Memory B cell (primary cell): Measurements from ENCODE around the gene CEP104.
"Not testable (repeated sequence)": the region's sequence is repeated elsewhere in the genome, so short reads cannot be mapped to it uniquely, and the experiment has no call there.

ENCODE experiments used
- ATAC-seq: fragments of 150-1000 bp; cut with Tn5 transposase; 2 replicates; pipeline ENCODE4 v1.10.0; 2021; ENCODE audit warnings: low read depth, mild to moderate bottlenecking, moderate library complexity
- DNase-seq, 2 donors: peaks; one replicate each; pipeline ENCODE4 v3.0.0; 2022; ENCODE audit warnings: low spot score in 2 of 2
- H3K27ac Mint-ChIP-seq: one replicate; pipeline ENCODE4 v1.8.0; 2022; ENCODE audit warnings: mild to moderate bottlenecking, moderate library complexity, mixed read lengths
- H3K27me3 Mint-ChIP-seq: one replicate; pipeline ENCODE4 v1.8.0; 2022; ENCODE audit warnings: mixed read lengths
- H3K36me3 Mint-ChIP-seq: one replicate; pipeline ENCODE4 v1.8.0; 2022; ENCODE audit warnings: mild to moderate bottlenecking, mixed read lengths
- H3K4me1 Mint-ChIP-seq: one replicate; pipeline ENCODE4 v1.8.0; 2022; ENCODE audit warnings: mixed read lengths
- H3K4me3 Mint-ChIP-seq: one replicate; pipeline ENCODE4 v1.8.0; 2022; ENCODE audit warnings: mild to moderate bottlenecking, moderate library complexity, mixed read lengths
- H3K9me3 Mint-ChIP-seq: one replicate; pipeline ENCODE4 v1.8.0; 2022; ENCODE audit warnings: mixed read lengths

The CEP104 gene

GRCh38 chr1:3819771-3820200 is 37.2 kb downstream of the CEP104 start:
- Mint-ChIP-seq H3K36me3 (peaks cover 41% of the 10 kb centered on the region), H3K4me3 (no peak overlapping the region), H3K27ac (no peak overlapping the region), H3K27me3 (no peaks in the 10 kb centered on the region), H3K9me3 (no peaks in the 10 kb centered on the region), H3K4me1 (no peaks in the 10 kb centered on the region)
- ATAC-seq (no peak), DNase-seq (no peak)

DNA sequence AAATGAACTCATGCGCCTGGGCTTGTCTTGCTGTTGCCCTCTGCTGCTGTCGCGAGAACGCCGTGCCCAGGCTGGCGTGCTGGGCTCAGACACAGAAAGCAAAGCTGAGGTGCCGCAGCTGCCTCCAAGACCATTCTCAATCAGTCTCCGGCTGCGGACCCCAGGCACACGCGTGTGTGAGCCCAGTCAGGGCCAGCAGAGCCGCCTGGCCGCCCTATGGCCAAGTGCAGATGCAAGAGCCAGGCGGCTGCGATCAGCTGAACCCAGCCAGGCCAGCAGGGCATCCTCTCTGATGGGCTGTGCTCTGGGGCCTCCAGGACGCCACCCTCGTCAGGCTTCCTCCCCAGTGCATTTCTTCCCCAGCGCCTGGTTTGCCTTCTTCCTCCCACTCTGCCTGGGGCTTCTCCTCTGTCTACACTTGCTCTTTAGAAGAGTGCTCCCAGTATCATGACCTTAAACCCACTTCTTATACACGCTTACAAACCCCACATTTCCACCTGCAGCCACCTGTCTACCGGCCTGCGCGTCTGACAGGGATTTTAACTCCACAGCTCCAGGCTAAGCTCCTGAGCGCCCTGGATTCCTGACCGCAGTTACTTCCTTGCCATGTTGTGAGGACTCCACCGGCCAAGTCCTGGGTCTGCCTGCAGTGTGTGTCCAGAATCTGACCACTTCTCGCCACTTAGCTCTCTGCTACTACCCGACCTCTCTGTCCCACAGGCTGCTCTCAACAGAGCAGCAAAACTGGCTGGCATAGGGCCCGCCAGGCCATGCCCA is 39.0 kb downstream of the CEP104 start:
- H3K27ac Mint-ChIP-seq: peak overlapping the region; percentile 49
- no peaks in the 10 kb centered on the region for H3K27me3 Mint-ChIP-seq
- H3K36me3 Mint-ChIP-seq: peaks cover 36% of the 10 kb centered on the region

GRCh38 chr1:3817138-3817740 is 39.8 kb downstream of the CEP104 start:
- Mint-ChIP-seq H3K9me3 (no peaks in the 10 kb centered on the region), H3K27me3 (no peaks in the 10 kb centered on the region), H3K27ac (no peak overlapping the region), H3K36me3 (peaks cover 32% of the 10 kb centered on the region), H3K4me3 (no peak overlapping the region), H3K4me1 (no peaks in the 10 kb centered on the region)
- no peak for ATAC-seq
- no peak for DNase-seq

More for the DNA sequence above, 39.0 kb downstream of the CEP104 start:
- H3K4me1 Mint-ChIP-seq: no peaks in the 10 kb centered on the region
- H3K9me3 Mint-ChIP-seq: no peaks in the 10 kb centered on the region
- H3K4me3 Mint-ChIP-seq: no peak overlapping the region
- DNase-seq: no peak
- ATAC-seq: no peak

- H3K4me3 Mint-ChIP-seq: no peak overlapping the region
- H3K9me3 Mint-ChIP-seq: no peaks in the 10 kb centered on the region
- DNase-seq (no peak), ATAC-seq (no peak)
- H3K27ac Mint-ChIP-seq: no peak overlapping the region
- peaks cover 29% of the 10 kb centered on the region for H3K36me3 Mint-ChIP-seq
- H3K27me3 Mint-ChIP-seq: no peaks in the 10 kb centered on the region
- no peaks in the 10 kb centered on the region for H3K4me1 Mint-ChIP-seq
Observed at GRCh38 chr1:3816331-3817137, 40.5 kb downstream of the CEP104 start.

DNA sequence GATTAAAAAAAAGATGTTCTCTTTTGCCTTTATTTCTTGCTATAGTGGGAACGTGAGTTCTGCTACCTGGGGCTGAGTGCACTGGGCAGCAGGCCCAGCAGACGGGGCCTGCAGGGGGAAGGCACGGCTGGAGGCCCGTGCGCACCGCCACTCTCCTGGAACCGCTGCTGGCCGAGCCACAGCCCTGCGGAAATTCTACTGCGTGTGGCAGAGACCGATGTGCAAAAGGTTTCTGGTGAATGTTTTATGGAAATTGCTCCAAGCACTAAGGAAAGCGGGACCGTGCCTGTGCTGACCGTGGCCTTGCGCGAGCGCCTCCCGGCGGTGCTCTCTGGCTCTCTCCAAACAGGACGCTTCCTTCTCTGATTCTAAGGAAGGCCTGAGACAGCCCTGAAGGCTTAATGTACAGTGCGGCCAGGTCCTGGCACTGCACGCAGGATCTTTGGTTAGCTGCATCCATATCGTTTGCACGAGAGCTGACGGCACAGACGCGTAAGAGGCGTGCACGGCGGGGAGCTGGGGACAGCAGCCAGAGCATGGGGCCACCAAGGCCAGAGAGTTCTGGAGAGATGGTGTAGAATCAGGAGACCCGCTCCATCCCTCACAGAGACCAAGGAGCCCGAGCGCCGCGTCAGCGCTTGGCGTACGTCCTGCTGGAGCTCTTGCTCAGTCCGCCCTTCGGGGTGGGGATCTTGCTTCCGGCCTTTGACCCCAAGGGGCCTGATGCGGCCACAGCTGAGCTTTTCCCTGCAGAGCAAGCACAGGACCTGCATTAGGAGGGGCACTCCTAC is 42.0 kb downstream of the CEP104 start:
- H3K4me3 Mint-ChIP-seq: no peak overlapping the region
- H3K27ac Mint-ChIP-seq: no peak overlapping the region
- no peaks in the 10 kb centered on the region for H3K9me3 Mint-ChIP-seq
- H3K27me3 Mint-ChIP-seq: no peaks in the 10 kb centered on the region
- DNase-seq: no peak
- H3K4me1 Mint-ChIP-seq: no peaks in the 10 kb centered on the region
- peaks cover 25% of the 10 kb centered on the region for H3K36me3 Mint-ChIP-seq
- no peak for ATAC-seq

DNA sequence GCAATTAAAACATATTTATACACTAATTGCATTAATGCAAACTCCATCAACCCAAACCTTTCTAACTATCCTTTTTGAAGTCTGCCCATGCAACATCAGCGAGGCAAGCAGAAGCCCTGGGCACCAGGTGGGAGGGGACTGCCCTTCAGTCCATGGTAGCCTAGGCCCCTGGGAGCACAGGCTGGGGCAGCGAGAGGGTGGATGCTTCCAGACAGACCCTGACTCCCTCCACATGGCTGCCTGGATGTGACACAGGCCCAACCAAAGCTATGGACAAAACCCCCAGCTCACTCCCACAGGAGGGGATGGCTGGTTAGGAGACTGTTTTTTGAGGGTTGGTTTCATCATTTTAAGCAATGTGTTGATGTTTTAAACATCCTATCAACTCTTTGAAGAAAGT is 42.9 kb downstream of the CEP104 start:
- Mint-ChIP-seq H3K9me3 (no peaks in the 10 kb centered on the region), H3K27me3 (no peaks in the 10 kb centered on the region), H3K36me3 (peaks cover 20% of the 10 kb centered on the region), H3K4me3 (no peak overlapping the region), H3K27ac (no peak overlapping the region), H3K4me1 (no peaks in the 10 kb centered on the region)
- DNase-seq (no peak), ATAC-seq (no peak)

GRCh38 chr1:3811595-3811911 is 45.5 kb downstream of the CEP104 start:
- Mint-ChIP-seq H3K27me3 (peaks cover 2% of the 10 kb centered on the region), H3K9me3 (peaks cover 5% of the 10 kb centered on the region), H3K4me3 (no peak overlapping the region), H3K4me1 (no peaks in the 10 kb centered on the region), H3K27ac (no peak overlapping the region), H3K36me3 (peaks cover 17% of the 10 kb centered on the region)
- DNase-seq (no peak), ATAC-seq (no peak)

GRCh38 chr1:3810149-3810761 is 46.8 kb downstream of the CEP104 start:
- not testable (repeated sequence) for H3K27ac Mint-ChIP-seq, H3K4me3 Mint-ChIP-seq, H3K27me3 Mint-ChIP-seq, ATAC-seq, H3K4me1 Mint-ChIP-seq, H3K9me3 Mint-ChIP-seq, DNase-seq
- H3K36me3 Mint-ChIP-seq: peaks cover 13% of the 10 kb centered on the region

- no peak overlapping the region for H3K27ac Mint-ChIP-seq
- no peaks in the 10 kb centered on the region for H3K4me1 Mint-ChIP-seq
- H3K27me3 Mint-ChIP-seq: peaks cover 5% of the 10 kb centered on the region
- H3K9me3 Mint-ChIP-seq: peaks cover 5% of the 10 kb centered on the region
- no peak for DNase-seq
- no peak for ATAC-seq
- H3K4me3 Mint-ChIP-seq: no peak overlapping the region
- peaks cover 8% of the 10 kb centered on the region for H3K36me3 Mint-ChIP-seq
Observed at GRCh38 chr1:3809680-3810079, 47.3 kb downstream of the CEP104 start.

- DNase-seq (no peak), ATAC-seq (no peak)
- Mint-ChIP-seq H3K9me3 (peaks cover 5% of the 10 kb centered on the region), H3K4me3 (no peak overlapping the region), H3K4me1 (peaks cover 4% of the 10 kb centered on the region), H3K27ac (no peak overlapping the region), H3K36me3 (peaks cover 3% of the 10 kb centered on the region), H3K27me3 (peaks cover 5% of the 10 kb centered on the region)
Observed at GRCh38 chr1:3807769-3808168, 49.2 kb downstream of the CEP104 start.

DNA sequence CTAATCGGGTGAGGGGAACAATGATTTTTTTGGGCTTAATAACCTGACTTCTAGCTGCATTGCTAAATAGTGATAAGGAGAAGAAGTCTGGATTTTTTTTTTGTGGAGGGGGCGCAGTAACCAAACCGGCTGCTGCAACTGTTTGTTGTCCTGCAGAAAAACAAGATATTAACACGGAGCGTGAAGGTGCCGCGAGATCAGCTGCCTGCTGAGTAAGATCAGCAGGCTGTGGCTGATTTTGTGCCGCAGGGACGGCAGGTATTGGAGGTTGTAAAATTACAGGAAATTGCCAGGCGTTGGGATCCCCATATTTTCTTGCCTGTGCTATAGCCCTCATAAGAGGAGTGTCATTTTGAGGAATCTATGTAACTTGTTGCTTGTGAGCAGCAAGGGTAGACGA is 52.0 kb downstream of the CEP104 start:
- ATAC-seq (no peak), DNase-seq (no peak)
- Mint-ChIP-seq H3K4me1 (peaks cover 7% of the 10 kb centered on the region), H3K36me3 (peaks cover 3% of the 10 kb centered on the region), H3K4me3 (no peak overlapping the region), H3K27ac (no peak overlapping the region), H3K27me3 (peaks cover 5% of the 10 kb centered on the region), H3K9me3 (peaks cover 5% of the 10 kb centered on the region)

GRCh38 chr1:3804627-3804944 is 52.4 kb downstream of the CEP104 start:
- not testable (repeated sequence) for H3K27me3 Mint-ChIP-seq, ATAC-seq, H3K4me1 Mint-ChIP-seq, H3K36me3 Mint-ChIP-seq, DNase-seq, H3K9me3 Mint-ChIP-seq, H3K27ac Mint-ChIP-seq
- H3K4me3 Mint-ChIP-seq: peak overlapping the region; percentile 18

DNA sequence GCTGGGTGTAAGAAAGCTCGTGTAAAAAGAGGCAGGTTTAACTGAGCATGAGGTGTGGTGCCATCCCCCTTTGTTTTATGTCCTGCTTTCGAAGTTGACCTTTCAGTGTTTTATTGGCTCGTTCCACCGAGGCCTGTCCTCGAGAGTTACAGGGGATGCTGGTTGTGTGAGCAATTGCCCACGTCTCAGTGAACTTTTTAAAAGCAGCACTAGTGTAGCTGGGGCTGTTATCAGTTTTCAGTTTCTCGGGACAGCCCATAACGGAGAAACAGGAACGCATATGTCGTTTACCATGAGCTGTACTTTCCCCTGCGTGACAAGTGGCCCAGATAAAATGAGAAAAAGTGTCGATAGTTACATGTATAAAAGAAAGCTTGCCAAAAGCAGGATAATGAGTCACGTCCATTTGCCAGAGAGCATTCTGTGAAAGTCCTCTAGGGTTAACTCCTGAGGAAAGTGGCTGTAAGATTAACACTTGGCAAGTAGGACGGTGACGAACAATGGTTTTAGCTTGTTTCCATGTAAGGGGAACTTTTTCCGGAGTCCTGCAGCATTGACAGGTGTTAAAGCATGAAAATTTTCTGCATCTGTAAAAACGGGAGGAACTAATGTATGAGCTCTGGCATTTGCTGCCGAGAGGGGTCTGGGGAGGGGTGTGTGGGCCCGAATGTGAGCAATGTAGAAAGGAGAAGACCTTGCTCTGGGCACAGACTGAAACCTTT is 52.9 kb downstream of the CEP104 start:
- peaks cover 7% of the 10 kb centered on the region for H3K4me1 Mint-ChIP-seq
- peaks cover 3% of the 10 kb centered on the region for H3K36me3 Mint-ChIP-seq
- ATAC-seq (no peak), DNase-seq (no peak)
- peaks cover 5% of the 10 kb centered on the region for H3K9me3 Mint-ChIP-seq
- peaks cover 7% of the 10 kb centered on the region for H3K27me3 Mint-ChIP-seq
- H3K4me3 Mint-ChIP-seq: peak overlapping the region; percentile 18
- no peak overlapping the region for H3K27ac Mint-ChIP-seq
